Activated naive CD4-positive, alpha-beta T cell treated with anti-CD3 and anti-CD28 coated beads for 36 hours (primary cell): Measurements from ENCODE around the gene SMYD4. TPM values are rescaled to one million over a fixed set of nuclear protein-coding genes. Genes with fewer than 3 reads are reported as not detected.
"Not testable (repeated sequence)": the region's sequence is repeated elsewhere in the genome, so short reads cannot be mapped to it uniquely, and the experiment has no call there.

Source experiments
- CTCF ChIA-PET: fragments of 350-600 bp; sonication (Branson Sonifier 250); formaldehyde crosslinking; loops from one replicate; lab custom pipeline; 2021; ENCODE audit warnings: antibody characterized with exemption; lab: Charles Lee
- DNase-seq: peaks from one replicate; pipeline ENCODE4 v3.0.0-alpha.2; 2020
- H3K27ac Mint-ChIP-seq: one replicate; pipeline ENCODE4 v1.8.0; 2021; ENCODE audit warnings: mild to moderate bottlenecking, mixed read lengths
- H3K27me3 Mint-ChIP-seq: one replicate; pipeline ENCODE4 v1.8.0; 2021; ENCODE audit warnings: low read depth, mixed read lengths
- H3K36me3 Mint-ChIP-seq: one replicate; pipeline ENCODE4 v1.8.0; 2021; ENCODE audit warnings: low read depth, mixed read lengths
- H3K4me1 Mint-ChIP-seq: one replicate; pipeline ENCODE4 v1.8.0; 2021; ENCODE audit warnings: low read depth, mixed read lengths
- H3K4me3 Mint-ChIP-seq: one replicate; pipeline ENCODE4 v1.8.0; 2021; ENCODE audit warnings: mild to moderate bottlenecking, moderate library complexity, mixed read lengths
- H3K9me3 Mint-ChIP-seq: one replicate; pipeline ENCODE4 v1.8.0; 2021; ENCODE audit warnings: mixed read lengths
- intact Hi-C: fragments of 100-400 bp; cut with micrococcal nuclease; formaldehyde crosslinking; loops from one replicate; pipeline ENCODE4 v1.15.1; 2023
- total RNA-seq, 2 experiments: library from RNA; stranded (reverse); gene quantifications; one replicate each; pipeline ENCODE4 v1.2.3, GENCODE V29; 2021

SMYD4 gene
- total RNA-seq, 2 experiments from 2014 or later, result 18.7 to 22.0 TPM

- intact Hi-C loops, result no loop called here
- Mint-ChIP-seq H3K27ac (no peak overlapping the region), H3K9me3 (no peaks in the 10 kb centered on the region), H3K4me3 (no peak overlapping the region), H3K36me3 (peaks cover 27% of the 10 kb centered on the region), H3K27me3 (no peaks in the 10 kb centered on the region), H3K4me1 (peaks cover 13% of the 10 kb centered on the region)
- CTCF ChIA-PET, result no interaction called here
- DNase-seq, result no peak
Measured at GRCh38 chr17:1820528-1821252, 9.0 kb downstream of the SMYD4 start.

GRCh38 chr17:1813088-1813487 is 16.6 kb downstream of the SMYD4 start:
- no peak for DNase-seq
- no peaks in the 10 kb centered on the region for H3K27me3 Mint-ChIP-seq
- CTCF ChIA-PET, result no interaction called here
- intact Hi-C loops, result no loop called here
- H3K4me3 Mint-ChIP-seq, result no peak overlapping the region
- no peaks in the 10 kb centered on the region for H3K9me3 Mint-ChIP-seq
- H3K4me1 Mint-ChIP-seq, result no peaks in the 10 kb centered on the region
- peaks cover 19% of the 10 kb centered on the region for H3K36me3 Mint-ChIP-seq
- H3K27ac Mint-ChIP-seq, result no peak overlapping the region

GRCh38 chr17:1810450-1811103 is 19.1 kb downstream of the SMYD4 start:
- Mint-ChIP-seq H3K27ac (no peak overlapping the region), H3K4me3 (no peak overlapping the region), H3K36me3 (peaks cover 17% of the 10 kb centered on the region), H3K9me3 (no peaks in the 10 kb centered on the region), H3K4me1 (no peaks in the 10 kb centered on the region), H3K27me3 (no peaks in the 10 kb centered on the region)
- DNase-seq, result no peak
- CTCF ChIA-PET, result interaction anchor here (0.8 kb wide), 1 partner anchor 142 kb away, joined by 5 read pairs; no protein-coding TSS in a partner anchor
- intact Hi-C loops, result no loop called here

- H3K27me3 Mint-ChIP-seq, H3K4me3 Mint-ChIP-seq, H3K4me1 Mint-ChIP-seq, DNase-seq, H3K9me3 Mint-ChIP-seq, H3K27ac Mint-ChIP-seq, intact Hi-C loops: not testable (repeated sequence)
- H3K36me3 Mint-ChIP-seq, result peaks cover 17% of the 10 kb centered on the region
- CTCF ChIA-PET, result interaction anchor here (0.8 kb wide), 1 partner anchor 141 kb away, joined by 5 read pairs; no protein-coding TSS in a partner anchor
Measured at GRCh38 chr17:1809815-1810214, 19.9 kb downstream of the SMYD4 start.

GRCh38 chr17:1808644-1809043 is 21.1 kb downstream of the SMYD4 start:
- peaks cover 16% of the 10 kb centered on the region for H3K36me3 Mint-ChIP-seq
- no peaks in the 10 kb centered on the region for H3K27me3 Mint-ChIP-seq
- H3K4me3 Mint-ChIP-seq, result no peak overlapping the region
- intact Hi-C loops, result no loop called here
- CTCF ChIA-PET, result interaction anchor here (0.6 kb wide), 1 partner anchor 15 kb away, joined by 5 read pairs; no protein-coding TSS in a partner anchor
- H3K9me3 Mint-ChIP-seq, result no peaks in the 10 kb centered on the region
- DNase-seq, result no peak
- H3K4me1 Mint-ChIP-seq, result no peaks in the 10 kb centered on the region
- no peak overlapping the region for H3K27ac Mint-ChIP-seq

GRCh38 chr17:1807890-1808289 is 21.8 kb downstream of the SMYD4 start:
- H3K27ac Mint-ChIP-seq, result no peak overlapping the region
- CTCF ChIA-PET, result no interaction called here
- intact Hi-C loops, result no loop called here
- no peaks in the 10 kb centered on the region for H3K27me3 Mint-ChIP-seq
- H3K9me3 Mint-ChIP-seq, result no peaks in the 10 kb centered on the region
- H3K36me3 Mint-ChIP-seq, result peaks cover 15% of the 10 kb centered on the region
- DNase-seq, result no peak
- no peaks in the 10 kb centered on the region for H3K4me1 Mint-ChIP-seq
- no peak overlapping the region for H3K4me3 Mint-ChIP-seq

- Mint-ChIP-seq H3K9me3 (no peaks in the 10 kb centered on the region), H3K4me3 (no peak overlapping the region), H3K4me1 (no peaks in the 10 kb centered on the region), H3K27ac (no peak overlapping the region), H3K27me3 (no peaks in the 10 kb centered on the region), H3K36me3 (peaks cover 19% of the 10 kb centered on the region)
- intact Hi-C loops, result no loop called here
- DNase-seq, result no peak
- CTCF ChIA-PET, result interaction anchor here (0.6 kb wide), 2 partner anchors 13 to 47 kb away, joined by 3 read pairs; no protein-coding TSS in a partner anchor
Measured at GRCh38 chr17:1803280-1803679, 26.4 kb downstream of the SMYD4 start.

GRCh38 chr17:1802429-1802828 is 27.3 kb downstream of the SMYD4 start:
- Mint-ChIP-seq H3K36me3 (peaks cover 17% of the 10 kb centered on the region), H3K9me3 (no peaks in the 10 kb centered on the region)
- CTCF ChIA-PET, result interaction anchor here (0.6 kb wide), 1 partner anchor 48 kb away, joined by 3 read pairs; no protein-coding TSS in a partner anchor

GRCh38 chr17:1800712-1801111 is 29.0 kb downstream of the SMYD4 start:
- no peak overlapping the region for H3K4me3 Mint-ChIP-seq
- H3K36me3 Mint-ChIP-seq, result peaks cover 18% of the 10 kb centered on the region
- no peaks in the 10 kb centered on the region for H3K9me3 Mint-ChIP-seq
- CTCF ChIA-PET, result no interaction called here
- intact Hi-C loops, result no loop called here
- no peak for DNase-seq
- H3K27me3 Mint-ChIP-seq, result no peaks in the 10 kb centered on the region
- no peaks in the 10 kb centered on the region for H3K4me1 Mint-ChIP-seq
- no peak overlapping the region for H3K27ac Mint-ChIP-seq

More at GRCh38 chr17:1802429-1802828, 27.3 kb downstream of the SMYD4 start:
- H3K27ac Mint-ChIP-seq, result no peak overlapping the region
- H3K27me3 Mint-ChIP-seq, result no peaks in the 10 kb centered on the region
- no peak overlapping the region for H3K4me3 Mint-ChIP-seq
- intact Hi-C loops, result no loop called here
- no peak for DNase-seq
- no peaks in the 10 kb centered on the region for H3K4me1 Mint-ChIP-seq

GRCh38 chr17:1800240-1800639 is 29.5 kb downstream of the SMYD4 start:
- peaks cover 18% of the 10 kb centered on the region for H3K36me3 Mint-ChIP-seq
- H3K9me3 Mint-ChIP-seq, result no peaks in the 10 kb centered on the region
- CTCF ChIA-PET, result no interaction called here
- no peak for DNase-seq
- no peaks in the 10 kb centered on the region for H3K27me3 Mint-ChIP-seq
- no peaks in the 10 kb centered on the region for H3K4me1 Mint-ChIP-seq
- H3K27ac Mint-ChIP-seq, result no peak overlapping the region
- no peak overlapping the region for H3K4me3 Mint-ChIP-seq
- intact Hi-C loops, result no loop called here

GRCh38 chr17:1797846-1798245 is 31.9 kb downstream of the SMYD4 start:
- H3K4me3 Mint-ChIP-seq, intact Hi-C loops, DNase-seq, H3K9me3 Mint-ChIP-seq, H3K27me3 Mint-ChIP-seq, H3K4me1 Mint-ChIP-seq, H3K27ac Mint-ChIP-seq: not testable (repeated sequence)
- CTCF ChIA-PET, result interaction anchor here (1.0 kb wide), 1 partner anchor 67 kb away, joined by 3 read pairs; no protein-coding TSS in a partner anchor
- peaks cover 13% of the 10 kb centered on the region for H3K36me3 Mint-ChIP-seq

- Mint-ChIP-seq H3K4me3 (no peak overlapping the region), H3K4me1 (peaks cover 2% of the 10 kb centered on the region), H3K27ac (no peak overlapping the region), H3K36me3 (peaks cover 13% of the 10 kb centered on the region), H3K9me3 (no peaks in the 10 kb centered on the region), H3K27me3 (no peaks in the 10 kb centered on the region)
- DNase-seq, result no peak
- CTCF ChIA-PET, result interaction anchor here (1.0 kb wide), 1 partner anchor 68 kb away, joined by 3 read pairs; no protein-coding TSS in a partner anchor
- intact Hi-C loops, result no loop called here
Measured at GRCh38 chr17:1797323-1797722, 32.4 kb downstream of the SMYD4 start.
